WTC11 (cell line): Measurements from ENCODE around the gene NDUFC2. TPM values are rescaled to one million over a fixed set of nuclear protein-coding genes. Genes with fewer than 3 reads are reported as not detected.
"Not testable (repeated sequence)": the region's sequence is repeated elsewhere in the genome, so short reads cannot be mapped to it uniquely, and the experiment has no call there.

Experiments used
- ATAC-seq: fragments of 200-7000 bp; cut with Tn5 transposase; 2 replicates; pipeline ENCODE4 v1.10.0; 2021; ENCODE audit warnings: mild to moderate bottlenecking, moderate library complexity
- CTCF ChIA-PET: fragments of 300-600 bp; sonication (Branson Sonifier 250); formaldehyde crosslinking; loops from one replicate; lab custom pipeline; 2021; ENCODE audit warnings: antibody characterized with exemption; lab: Charles Lee
- POLR2A ChIA-PET: fragments of 350-600 bp; sonication (Branson Sonifier 250); formaldehyde crosslinking; loops from one replicate; lab custom pipeline; 2021; ENCODE audit warnings: antibody characterized with exemption; lab: Charles Lee
- DNase-seq: peaks from one replicate; pipeline ENCODE4 v3.0.0; 2021; ENCODE audit warnings: low spot score
- H3K27ac Mint-ChIP-seq: 2 replicates; pipeline ENCODE4 v1.8.0; 2021; ENCODE audit warnings: mixed read lengths
- H3K27me3 Mint-ChIP-seq: 2 replicates; pipeline ENCODE4 v1.8.0; 2021; ENCODE audit warnings: low read depth, mild to moderate bottlenecking, moderate library complexity, mixed read lengths
- H3K36me3 Mint-ChIP-seq: 2 replicates; pipeline ENCODE4 v1.8.0; 2021; ENCODE audit warnings: mixed read lengths
- H3K4me1 Mint-ChIP-seq: 2 replicates; pipeline ENCODE4 v1.8.0; 2022; ENCODE audit warnings: mixed read lengths
- H3K4me3 Mint-ChIP-seq: 2 replicates; pipeline ENCODE4 v1.8.0; 2021; ENCODE audit warnings: mild to moderate bottlenecking, moderate library complexity, mixed read lengths
- H3K9me3 Mint-ChIP-seq: 2 replicates; pipeline ENCODE4 v1.8.0; 2021; ENCODE audit warnings: mixed read lengths
- ATF3 ChIP-seq: sonication (generic); formaldehyde crosslinking; conservative IDR thresholded peaks from 2 replicates; pipeline ENCODE4 v1.8.1; 2022; ENCODE audit warnings: mild to moderate bottlenecking, missing genetic modification reagents
- ATF6 ChIP-seq: sonication (generic); formaldehyde crosslinking; IDR thresholded peaks from 2 replicates; pipeline ENCODE4 v1.8.1; 2023; ENCODE audit warnings: mild to moderate bottlenecking, missing genetic modification reagents
- E2F4 ChIP-seq: sonication (generic); formaldehyde crosslinking; IDR thresholded peaks from 2 replicates; pipeline ENCODE4 v1.8.1; 2022; ENCODE audit warnings: low read depth, mild to moderate bottlenecking, moderate library complexity, missing genetic modification reagents, borderline replicate concordance
- FOXP1 ChIP-seq: sonication (generic); formaldehyde crosslinking; IDR thresholded peaks from 2 replicates; pipeline ENCODE4 v1.8.0; 2022; ENCODE audit warnings: missing genetic modification reagents, mild to moderate bottlenecking, moderate library complexity, borderline replicate concordance
- FOXP4 ChIP-seq: sonication (generic); formaldehyde crosslinking; IDR thresholded peaks from 2 replicates; pipeline ENCODE4 v1.8.0; 2022; ENCODE audit warnings: mild to moderate bottlenecking, missing genetic modification reagents
- HMGA2 ChIP-seq: fragments of 250-450 bp; sonication (Bioruptor Pico); IDR thresholded peaks from 2 replicates; pipeline ENCODE4 v1.4.0; 2021; ENCODE audit warnings: mild to moderate bottlenecking, moderate library complexity
- IRF2 ChIP-seq: sonication (generic); formaldehyde crosslinking; IDR thresholded peaks from 2 replicates; pipeline ENCODE4 v1.8.0; 2022; ENCODE audit warnings: low read depth, missing genetic modification reagents, borderline replicate concordance
- JAZF1 ChIP-seq: fragments of 250-450 bp; sonication (Bioruptor Pico); IDR thresholded peaks from 2 replicates; pipeline ENCODE4 v1.9.0; 2021; ENCODE audit warnings: moderate library complexity, mild to moderate bottlenecking, inconsistent platforms
- MLX ChIP-seq: sonication (generic); formaldehyde crosslinking; IDR thresholded peaks from 2 replicates; pipeline ENCODE4 v1.8.1; 2023; ENCODE audit warnings: mild to moderate bottlenecking, missing genetic modification reagents, moderate library complexity
- MXD4 ChIP-seq: fragments of 250-450 bp; sonication (Bioruptor Pico); IDR thresholded peaks from 2 replicates; pipeline ENCODE4 v1.8.0; 2021; ENCODE audit warnings: mild to moderate bottlenecking, moderate library complexity, borderline replicate concordance
- NFE2L1 ChIP-seq: sonication (generic); formaldehyde crosslinking; IDR thresholded peaks from 2 replicates; pipeline ENCODE4 v1.8.1; 2023; ENCODE audit warnings: missing genetic modification reagents
- NR3C1 ChIP-seq: sonication (generic); formaldehyde crosslinking; conservative IDR thresholded peaks from 2 replicates; pipeline ENCODE4 v1.8.1; 2023; ENCODE audit warnings: low read depth, mild to moderate bottlenecking, missing genetic modification reagents
- PRRX2 ChIP-seq: fragments of 250-450 bp; sonication (Bioruptor Pico); IDR thresholded peaks from 2 replicates; pipeline ENCODE4 v1.8.0; 2021; ENCODE audit warnings: mild to moderate bottlenecking
- ZBTB21 ChIP-seq: sonication (generic); formaldehyde crosslinking; IDR thresholded peaks from 2 replicates; pipeline ENCODE4 v1.8.1; 2023; ENCODE audit warnings: mild to moderate bottlenecking, missing genetic modification reagents, borderline replicate concordance
- ZNF121 ChIP-seq: sonication (generic); formaldehyde crosslinking; IDR thresholded peaks from 2 replicates; pipeline ENCODE4 v1.8.0; 2023; ENCODE audit warnings: missing genetic modification reagents
- ZNF138 ChIP-seq: sonication (generic); formaldehyde crosslinking; conservative IDR thresholded peaks from 2 replicates; pipeline ENCODE4 v1.8.1; 2022; ENCODE audit warnings: mild to moderate bottlenecking, moderate library complexity, missing genetic modification reagents
- ZNF281 ChIP-seq: sonication (generic); formaldehyde crosslinking; IDR thresholded peaks from 2 replicates; pipeline ENCODE4 v1.8.0; 2023; ENCODE audit warnings: mild to moderate bottlenecking, missing genetic modification reagents
- ZNF416 ChIP-seq: fragments of 250-450 bp; sonication (Bioruptor Pico); IDR thresholded peaks from 2 replicates; pipeline ENCODE4 v1.9.0; 2021; ENCODE audit warnings: mild to moderate bottlenecking, inconsistent platforms
- ZNF671 ChIP-seq: fragments of 250-450 bp; sonication (Bioruptor Pico); IDR thresholded peaks from 2 replicates; pipeline ENCODE4 v1.8.0; 2021; ENCODE audit warnings: mild to moderate bottlenecking
- total RNA-seq: library from RNA; stranded (reverse); gene quantifications from 3 replicates; pipeline ENCODE4 v1.2.3, GENCODE V29; 2021

The NDUFC2 gene
- total RNA-seq, 1 experiment from 2014 or later: 215 TPM

GRCh38 chr11:78060533-78060932 lies 19.1 kb downstream of the NDUFC2 start:
- POLR2A ChIA-PET: no interaction called here
- TF ChIP-seq ZNF281 (CRISPR knock-in tag) (no peak), IRF2 (no peak), E2F4 (CRISPR knock-in tag) (no peak), ATF3 (CRISPR knock-in tag) (no peak), ATF6 (CRISPR knock-in tag) (no peak), HMGA2 (CRISPR knock-in tag) (no peak), ZNF121 (CRISPR knock-in tag) (no peak), ZNF416 (CRISPR knock-in tag) (no peak), MLX (no peak), NFE2L1 (CRISPR knock-in tag) (no peak), NR3C1 (CRISPR knock-in tag) (no peak), PRRX2 (CRISPR knock-in tag) (no peak), JAZF1 (CRISPR knock-in tag) (no peak), FOXP4 (CRISPR knock-in tag) (no peak), ZNF138 (CRISPR knock-in tag) (no peak), MXD4 (no peak), ZNF671 (CRISPR knock-in tag) (no peak), FOXP1 (no peak), ZBTB21 (no peak)
- TF ChIP-seq, all 79 proteins: peak for 0
- DNase-seq (no peak), ATAC-seq (no peak)
- no peaks in the 10 kb centered on the region for H3K4me1 Mint-ChIP-seq
- H3K36me3 Mint-ChIP-seq: no peaks in the 10 kb centered on the region
- CTCF ChIA-PET: interaction anchor here (1.0 kb wide), 1 partner anchor 14 kb away, joined by 3 read pairs; no protein-coding TSS in a partner anchor
- H3K27ac Mint-ChIP-seq: no peak overlapping the region
- no peak overlapping the region for H3K4me3 Mint-ChIP-seq
- no peaks in the 10 kb centered on the region for H3K9me3 Mint-ChIP-seq
- H3K27me3 Mint-ChIP-seq: no peaks in the 10 kb centered on the region

- DNase-seq, H3K27ac Mint-ChIP-seq, H3K36me3 Mint-ChIP-seq, POLR2A ChIA-PET, H3K4me3 Mint-ChIP-seq, H3K4me1 Mint-ChIP-seq, ATAC-seq, H3K9me3 Mint-ChIP-seq, CTCF ChIA-PET, H3K27me3 Mint-ChIP-seq: not testable (repeated sequence)
These were observed 19.8 kb downstream of the NDUFC2 start for GRCh38 chr11:78059749-78060328.
